CD8-positive, alpha-beta memory T cell (primary cell): ENCODE data around the gene AGBL3. TPM values are rescaled to one million over a fixed set of nuclear protein-coding genes. Genes with fewer than 3 reads are reported as not detected.
"Not testable (repeated sequence)": the region's sequence is repeated elsewhere in the genome, so short reads cannot be mapped to it uniquely, and the experiment has no call there.

Experiments
- CTCF ChIA-PET: fragments of 350-600 bp; sonication (Branson Sonifier 250); formaldehyde crosslinking; loops from one replicate; lab custom pipeline; 2021; ENCODE audit warnings: antibody characterized with exemption; lab: Charles Lee
- POLR2A ChIA-PET: fragments of 350-600 bp; sonication (Branson Sonifier 250); formaldehyde crosslinking; loops from one replicate; lab custom pipeline; 2021; ENCODE audit warnings: antibody characterized with exemption; lab: Charles Lee
- DNase-seq, 5 donors: peaks; one replicate each; pipeline versions ENCODE4 v3.0.0 to v3.0.0-alpha.2; 2020 to 2022; ENCODE audit warnings: mixed read lengths in 1 of 5
- H3K27ac ChIP-seq: one replicate; pipeline ENCODE4 v1.7.0; 2013; ENCODE audit warnings: low read depth, mild to moderate bottlenecking, low read length, moderate library complexity
- H3K27me3 ChIP-seq: 2 replicates; pipeline ENCODE4 v1.7.0; 2013; ENCODE audit warnings: low read length, mild to moderate bottlenecking; ENCODE audit not compliant: insufficient read depth, poor library complexity, severe bottlenecking
- H3K36me3 ChIP-seq: 2 replicates; pipeline ENCODE4 v1.7.0; 2013; ENCODE audit warnings: mild to moderate bottlenecking, low read length, moderate library complexity; ENCODE audit not compliant: insufficient read depth
- H3K4me1 ChIP-seq: 2 replicates; pipeline ENCODE4 v1.7.0; 2013; ENCODE audit warnings: mild to moderate bottlenecking, low read length, moderate library complexity; ENCODE audit not compliant: insufficient read depth
- H3K4me3 ChIP-seq: 2 replicates; pipeline ENCODE4 v1.7.0; 2013; ENCODE audit warnings: mild to moderate bottlenecking, low read length
- H3K9me3 ChIP-seq: 2 replicates; pipeline ENCODE4 v1.7.0; 2013; ENCODE audit warnings: mild to moderate bottlenecking, low read length
- H3K27ac Mint-ChIP-seq, 8 donors: one replicate each; pipeline ENCODE4 v1.8.0; 2020 to 2021; ENCODE audit warnings: mixed read lengths in 8 of 8, mild to moderate bottlenecking in 6 of 8, inconsistent platforms in 3 of 8, moderate library complexity in 3 of 8
- H3K27me3 Mint-ChIP-seq, 2 donors: one replicate each; pipeline ENCODE4 v1.8.0; 2020 to 2021; ENCODE audit warnings: mixed read lengths in 2 of 2, mild to moderate bottlenecking in 1 of 2, moderate library complexity in 1 of 2
- H3K36me3 Mint-ChIP-seq, 3 donors: one replicate each; pipeline ENCODE4 v1.8.0; 2020 to 2021; ENCODE audit warnings: mixed read lengths in 3 of 3, inconsistent platforms in 1 of 3, mild to moderate bottlenecking in 1 of 3
- H3K4me1 Mint-ChIP-seq, 3 donors: one replicate each; pipeline ENCODE4 v1.8.0; 2020 to 2021; ENCODE audit warnings: mixed read lengths in 3 of 3, inconsistent platforms in 1 of 3, mild to moderate bottlenecking in 1 of 3
- H3K4me3 Mint-ChIP-seq, 7 donors: one replicate each; pipeline ENCODE4 v1.8.0; 2020 to 2021; ENCODE audit warnings: mixed read lengths in 7 of 7, mild to moderate bottlenecking in 6 of 7, moderate library complexity in 4 of 7, inconsistent platforms in 2 of 7
- H3K9me3 Mint-ChIP-seq, 5 donors: one replicate each; pipeline ENCODE4 v1.8.0; 2020 to 2022; ENCODE audit warnings: mixed read lengths in 5 of 5, mild to moderate bottlenecking in 3 of 5, moderate library complexity in 2 of 5, inconsistent platforms in 1 of 5
- polyA plus RNA-seq: library from polyadenylated mRNA; unstranded; fragments of 300-500 nt; fragmentation: Illumina TruSeq; gene quantifications from one replicate; pipeline ENCODE4 v1.2.3, GENCODE V29; 2021
- total RNA-seq, 2 experiments: library from RNA; stranded (reverse); gene quantifications; one replicate each; pipeline ENCODE4 v1.2.3, GENCODE V29; 2021

The AGBL3 gene
- total and polyA plus RNA-seq, 3 experiments from 2014 or later: 0.10 to 3.2 (median 2.5) TPM

- H3K9me3 Mint-ChIP-seq, H3K27ac Mint-ChIP-seq, DNase-seq, H3K4me3 ChIP-seq, H3K4me1 ChIP-seq, H3K36me3 ChIP-seq, H3K27ac ChIP-seq, H3K27me3 ChIP-seq, POLR2A ChIA-PET, CTCF ChIA-PET, H3K27me3 Mint-ChIP-seq, H3K9me3 ChIP-seq, H3K4me3 Mint-ChIP-seq: not testable (repeated sequence)
- Mint-ChIP-seq H3K36me3 (peaks cover 0 to 15% (median 8%) of the 10 kb centered on the region in 3 donors), H3K4me1 (peaks cover 12 to 18% (median 15%) of the 10 kb centered on the region in 3 donors)
Observed at GRCh38 chr7:134981645-134982044, 4.7 kb upstream of the AGBL3 start.

DNA sequence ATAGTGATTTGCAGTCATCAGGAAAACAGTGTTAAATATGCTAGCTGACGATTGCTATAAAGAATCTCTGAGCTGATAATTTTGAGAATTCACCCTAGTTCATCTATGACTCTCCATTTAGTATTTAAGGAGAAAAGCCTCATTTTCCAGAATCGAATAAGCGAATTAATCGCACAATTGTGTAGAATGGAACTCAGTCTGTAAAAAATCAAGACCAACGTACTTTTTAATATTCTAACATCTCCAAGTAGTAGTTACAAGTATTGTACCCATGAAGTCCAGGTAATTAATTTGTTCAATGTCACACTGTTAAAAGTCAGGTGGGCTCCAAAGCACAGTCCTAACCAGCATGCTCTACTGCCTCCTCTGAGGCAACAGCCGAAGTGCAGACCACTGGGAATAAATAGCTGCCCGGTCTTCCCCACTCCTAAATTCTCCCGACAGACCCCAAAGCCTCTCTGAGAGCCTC, 380 bp upstream of the AGBL3 start:
- CTCF ChIA-PET: interaction anchor here (0.7 to 5.3 kb wide), 26 partner anchors 9 to 553 kb away, joined by 3 to 82 read pairs (median 4); partner anchors contain the start of genes CYREN and TMEM140
- H3K27me3 Mint-ChIP-seq: peaks cover 0 to 3% of the 10 kb centered on the region in 2 donors
- H3K4me1 ChIP-seq: peaks cover 12% of the 10 kb centered on the region

DNA sequence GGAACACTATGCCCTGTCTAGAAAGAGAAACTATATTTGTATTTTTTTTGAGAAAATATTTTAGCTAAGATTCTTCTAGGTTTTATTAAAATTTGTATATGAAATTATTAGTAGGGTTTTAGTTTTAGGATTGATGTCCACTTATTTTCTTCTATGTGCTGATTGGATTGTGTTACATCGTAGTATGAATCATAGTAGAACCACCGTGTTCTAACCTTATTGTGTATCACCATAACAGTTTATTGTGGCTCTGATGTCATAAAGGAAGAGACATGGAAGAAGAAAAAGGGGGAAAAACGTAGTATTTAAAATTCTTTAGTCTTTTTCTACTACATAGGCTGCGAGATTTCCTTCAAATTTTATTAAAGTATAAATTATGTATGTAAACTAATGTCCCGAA, 1.9 kb downstream of the AGBL3 start:
- H3K4me3 ChIP-seq: no peak overlapping the region
- no peaks in the 10 kb centered on the region for H3K9me3 Mint-ChIP-seq
- peaks cover 0 to 19% (median 3%) of the 10 kb centered on the region in 3 donors for H3K36me3 Mint-ChIP-seq
- ChIA-PET POLR2A (interaction anchor here (3.6 kb wide), 1 partner anchor 160 kb away, joined by 33 read pairs; the partner anchor contains the start of gene TMEM140), CTCF (interaction anchor here (4.8 to 5.3 kb wide), 2 partner anchors 161 to 182 kb away, joined by 59 to 82 read pairs; partner anchors contain the start of genes CYREN and TMEM140)
- H3K27ac Mint-ChIP-seq: peak overlapping the region in 3 of 8 donors; percentile 3 to 58 (median 28)
- no peaks in the 10 kb centered on the region for H3K36me3 ChIP-seq
- DNase-seq: no peak
- H3K27ac ChIP-seq: no peak overlapping the region
- no peaks in the 10 kb centered on the region for H3K9me3 ChIP-seq
- H3K27me3 Mint-ChIP-seq: peaks cover 0 to 3% of the 10 kb centered on the region in 2 donors
- H3K4me3 Mint-ChIP-seq: peak overlapping the region in 1 of 7 donors; percentile 19
- H3K4me1 ChIP-seq: peaks cover 29% of the 10 kb centered on the region
- no peaks in the 10 kb centered on the region for H3K27me3 ChIP-seq
- peaks cover 51 to 77% (median 73%) of the 10 kb centered on the region in 3 donors for H3K4me1 Mint-ChIP-seq

More for the DNA sequence above, 380 bp upstream of the AGBL3 start:
- no peak for DNase-seq
- no peaks in the 10 kb centered on the region for H3K9me3 Mint-ChIP-seq
- H3K36me3 Mint-ChIP-seq: peaks cover 0 to 19% (median 3%) of the 10 kb centered on the region in 3 donors
- H3K27ac Mint-ChIP-seq: peak overlapping the region; percentile 92 to 100 (median 99)
- POLR2A ChIA-PET: interaction anchor here (0.6 to 3.6 kb wide), 4 partner anchors 159 to 226 kb away, joined by 5 to 33 read pairs (median 6); partner anchors contain the start of genes CYREN, TMEM140 and WDR91
- H3K4me3 Mint-ChIP-seq: peak overlapping the region; percentile 94 to 99 (median 97)
- peaks cover 31 to 55% (median 50%) of the 10 kb centered on the region in 3 donors for H3K4me1 Mint-ChIP-seq
- Histone ChIP-seq H3K9me3 (no peaks in the 10 kb centered on the region), H3K36me3 (no peaks in the 10 kb centered on the region), H3K27me3 (no peaks in the 10 kb centered on the region), H3K4me3 (peak overlapping the region; percentile 98), H3K27ac (peak overlapping the region; percentile 88)

- no peak for DNase-seq
- Mint-ChIP-seq H3K27me3 (no peaks in the 10 kb centered on the region), H3K9me3 (no peaks in the 10 kb centered on the region), H3K36me3 (peaks cover 0 to 31% (median 7%) of the 10 kb centered on the region in 3 donors), H3K27ac (peak overlapping the region in 7 of 8 donors; percentile 18 to 91 (median 64)), H3K4me3 (peak overlapping the region in 1 of 7 donors; percentile 39), H3K4me1 (peaks cover 65 to 94% (median 93%) of the 10 kb centered on the region in 3 donors)
- POLR2A ChIA-PET: interaction anchor here (0.7 kb wide), 1 partner anchor 345 kb away, joined by 3 read pairs; the partner anchor contains the start of gene BPGM
- Histone ChIP-seq H3K36me3 (no peaks in the 10 kb centered on the region), H3K9me3 (no peaks in the 10 kb centered on the region), H3K27ac (no peak overlapping the region), H3K4me1 (peaks cover 54% of the 10 kb centered on the region), H3K4me3 (no peak overlapping the region), H3K27me3 (no peaks in the 10 kb centered on the region)
- CTCF ChIA-PET: interaction anchor here (0.6 to 0.8 kb wide), 2 partner anchors 156 to 346 kb away, joined by 3 read pairs; no protein-coding TSS in a partner anchor
Observed at GRCh38 chr7:134991469-134992339, 5.4 kb downstream of the AGBL3 start.

- Mint-ChIP-seq H3K27me3 (no peaks in the 10 kb centered on the region), H3K9me3 (no peaks in the 10 kb centered on the region), H3K4me3 (peak overlapping the region in 6 of 7 donors; percentile 14 to 62 (median 36)), H3K27ac (peak overlapping the region; percentile 53 to 92 (median 84)), H3K36me3 (peaks cover 0 to 27% (median 7%) of the 10 kb centered on the region in 3 donors), H3K4me1 (peaks cover 61 to 93% (median 87%) of the 10 kb centered on the region in 3 donors)
- Histone ChIP-seq H3K4me1 (peaks cover 51% of the 10 kb centered on the region), H3K27ac (no peak overlapping the region), H3K4me3 (no peak overlapping the region), H3K36me3 (no peaks in the 10 kb centered on the region), H3K9me3 (no peaks in the 10 kb centered on the region), H3K27me3 (no peaks in the 10 kb centered on the region)
- POLR2A ChIA-PET: interaction anchor here (1.3 kb wide), 1 partner anchor 219 kb away, joined by 3 read pairs; the partner anchor contains the start of gene WDR91
- CTCF ChIA-PET: interaction anchor here (0.8 to 1.6 kb wide), 3 partner anchors 152 to 176 kb away, joined by 3 to 4 read pairs (median 4); no protein-coding TSS in a partner anchor
- DNase-seq: peak in 2 of 5 donors; percentile 8 to 61
Observed at GRCh38 chr7:134992626-134993179, 6.4 kb downstream of the AGBL3 start.

DNA sequence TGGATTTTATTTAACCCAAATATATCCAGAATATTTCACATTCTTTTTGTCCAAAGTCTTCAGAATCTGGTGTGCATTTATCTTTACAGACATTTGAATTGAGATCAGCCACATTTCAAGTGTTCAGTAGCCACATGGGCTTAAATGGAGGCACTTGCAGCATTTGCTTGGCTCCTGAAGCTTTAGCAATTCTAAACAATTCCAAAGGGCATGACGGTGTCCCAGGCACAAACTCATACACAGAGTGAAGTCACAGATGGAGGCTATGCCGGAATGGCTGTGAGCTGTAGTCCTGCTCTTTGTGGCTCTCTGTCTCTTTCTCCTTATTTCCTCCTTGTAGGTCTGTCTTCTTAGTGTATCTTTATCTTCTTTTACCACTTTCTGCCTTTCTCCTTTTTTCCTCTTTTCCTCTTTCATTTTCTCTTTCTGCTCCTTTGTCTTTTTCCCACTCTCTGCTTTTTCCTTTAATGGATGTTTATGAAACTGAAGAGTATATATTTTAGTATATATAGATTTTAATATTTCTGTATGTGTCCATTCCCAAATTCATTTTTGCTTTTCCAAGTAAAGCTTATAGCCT, 7.7 kb downstream of the AGBL3 start:
- no peak for DNase-seq
- Mint-ChIP-seq H3K27me3 (no peaks in the 10 kb centered on the region), H3K27ac (peak overlapping the region in 5 of 8 donors; percentile 7 to 66 (median 47)), H3K9me3 (no peaks in the 10 kb centered on the region), H3K36me3 (peaks cover 0 to 30% (median 7%) of the 10 kb centered on the region in 3 donors), H3K4me3 (peak overlapping the region in 1 of 7 donors; percentile 38), H3K4me1 (peaks cover 58 to 90% (median 76%) of the 10 kb centered on the region in 3 donors)
- no peak overlapping the region for H3K4me3 ChIP-seq
- ChIA-PET POLR2A (interaction anchor here (1.3 kb wide), 1 partner anchor 218 kb away, joined by 3 read pairs; the partner anchor contains the start of gene WDR91), CTCF (interaction anchor here (1.1 to 1.6 kb wide), 2 partner anchors 151 to 174 kb away, joined by 4 read pairs; no protein-coding TSS in a partner anchor)
- H3K27ac ChIP-seq: no peak overlapping the region
- H3K27me3 ChIP-seq: no peaks in the 10 kb centered on the region
- H3K9me3 ChIP-seq: no peaks in the 10 kb centered on the region
- H3K36me3 ChIP-seq: no peaks in the 10 kb centered on the region
- peaks cover 50% of the 10 kb centered on the region for H3K4me1 ChIP-seq
